ENCODE results near the gene PTPN23. TPM values are rescaled to one million over a fixed set of nuclear protein-coding genes. Genes with fewer than 3 reads are reported as not detected.
A peak's percentile ranks its signal among the peaks of the same experiment; 100 is the strongest.

Gene PTPN23
- total and polyA plus RNA-seq, 9 of the 15 experiments (the other 6 are each of a cell fraction or from before 2014, with no cell fraction given), result 0.41 to 58.7 (median 7.2) TPM

- TF ChIP-seq, protein P1, sequence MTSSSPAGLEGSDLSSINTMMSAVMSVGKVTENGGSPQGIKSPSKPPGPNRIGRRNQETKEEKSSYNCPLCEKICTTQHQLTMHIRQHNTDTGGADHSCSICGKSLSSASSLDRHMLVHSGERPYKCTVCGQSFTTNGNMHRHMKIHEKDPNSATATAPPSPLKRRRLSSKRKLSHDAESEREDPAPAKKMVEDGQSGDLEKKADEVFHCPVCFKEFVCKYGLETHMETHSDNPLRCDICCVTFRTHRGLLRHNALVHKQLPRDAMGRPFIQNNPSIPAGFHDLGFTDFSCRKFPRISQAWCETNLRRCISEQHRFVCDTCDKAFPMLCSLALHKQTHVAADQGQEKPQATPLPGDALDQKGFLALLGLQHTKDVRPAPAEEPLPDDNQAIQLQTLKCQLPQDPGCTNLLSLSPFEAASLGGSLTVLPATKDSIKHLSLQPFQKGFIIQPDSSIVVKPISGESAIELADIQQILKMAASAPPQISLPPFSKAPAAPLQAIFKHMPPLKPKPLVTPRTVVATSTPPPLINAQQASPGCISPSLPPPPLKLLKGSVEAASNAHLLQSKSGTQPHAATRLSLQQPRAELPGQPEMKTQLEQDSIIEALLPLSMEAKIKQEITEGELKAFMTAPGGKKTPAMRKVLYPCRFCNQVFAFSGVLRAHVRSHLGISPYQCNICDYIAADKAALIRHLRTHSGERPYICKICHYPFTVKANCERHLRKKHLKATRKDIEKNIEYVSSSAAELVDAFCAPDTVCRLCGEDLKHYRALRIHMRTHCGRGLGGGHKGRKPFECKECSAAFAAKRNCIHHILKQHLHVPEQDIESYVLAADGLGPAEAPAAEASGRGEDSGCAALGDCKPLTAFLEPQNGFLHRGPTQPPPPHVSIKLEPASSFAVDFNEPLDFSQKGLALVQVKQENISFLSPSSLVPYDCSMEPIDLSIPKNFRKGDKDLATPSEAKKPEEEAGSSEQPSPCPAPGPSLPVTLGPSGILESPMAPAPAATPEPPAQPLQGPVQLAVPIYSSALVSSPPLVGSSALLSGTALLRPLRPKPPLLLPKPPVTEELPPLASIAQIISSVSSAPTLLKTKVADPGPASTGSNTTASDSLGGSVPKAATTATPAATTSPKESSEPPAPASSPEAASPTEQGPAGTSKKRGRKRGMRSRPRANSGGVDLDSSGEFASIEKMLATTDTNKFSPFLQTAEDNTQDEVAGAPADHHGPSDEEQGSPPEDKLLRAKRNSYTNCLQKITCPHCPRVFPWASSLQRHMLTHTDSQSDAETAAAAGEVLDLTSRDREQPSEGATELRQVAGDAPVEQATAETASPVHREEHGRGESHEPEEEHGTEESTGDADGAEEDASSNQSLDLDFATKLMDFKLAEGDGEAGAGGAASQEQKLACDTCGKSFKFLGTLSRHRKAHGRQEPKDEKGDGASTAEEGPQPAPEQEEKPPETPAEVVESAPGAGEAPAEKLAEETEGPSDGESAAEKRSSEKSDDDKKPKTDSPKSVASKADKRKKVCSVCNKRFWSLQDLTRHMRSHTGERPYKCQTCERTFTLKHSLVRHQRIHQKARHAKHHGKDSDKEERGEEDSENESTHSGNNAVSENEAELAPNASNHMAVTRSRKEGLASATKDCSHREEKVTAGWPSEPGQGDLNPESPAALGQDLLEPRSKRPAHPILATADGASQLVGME (CRISPR knock-in tag; IDR thresholded peaks at IDR 0.05), result peak; percentile 48; the same call in 1 of the 2 replicates
- TF ChIP-seq ZNF717 (CRISPR knock-in tag; IDR thresholded peaks at IDR 0.05), result no peak
- TF ChIP-seq HNRNPLL (IDR thresholded peaks at IDR 0.05; ENCODE audit: low read depth, low read length, poor library complexity, severe bottlenecking), result no peak
- TF ChIP-seq XRCC4 (IDR thresholded peaks at IDR 0.05; ENCODE audit: extremely low read depth, insufficient read depth, insufficient read length), result no peak
- TF ChIP-seq ZNF282 (CRISPR knock-in tag; IDR thresholded peaks at IDR 0.05), result peak; percentile 70; the same call in 1 of the 2 replicates
- TF ChIP-seq CBFA2T3 (IDR thresholded peaks at IDR 0.05), result no peak
- TF ChIP-seq HES1 (IDR thresholded peaks at IDR 0.05; ENCODE audit: low read depth), result no peak
- peak; percentile 61 for TF ChIP-seq HCFC1 (IDR thresholded peaks at IDR 0.05; ENCODE audit: low read depth, low read length)
- TF ChIP-seq, protein P2, sequence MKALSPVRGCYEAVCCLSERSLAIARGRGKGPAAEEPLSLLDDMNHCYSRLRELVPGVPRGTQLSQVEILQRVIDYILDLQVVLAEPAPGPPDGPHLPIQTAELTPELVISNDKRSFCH (CRISPR knock-in tag; IDR thresholded peaks at IDR 0.05), result no peak
- TF ChIP-seq, protein P2 (tag; IDR thresholded peaks at IDR 0.05), result peak; percentile 37; the same call in 1 of the 2 replicates
- TF ChIP-seq ZNF224 (CRISPR knock-in tag; IDR thresholded peaks at IDR 0.05), result peak; percentile 41; the same call in 1 of the 2 replicates
- TF ChIP-seq, protein P3, sequence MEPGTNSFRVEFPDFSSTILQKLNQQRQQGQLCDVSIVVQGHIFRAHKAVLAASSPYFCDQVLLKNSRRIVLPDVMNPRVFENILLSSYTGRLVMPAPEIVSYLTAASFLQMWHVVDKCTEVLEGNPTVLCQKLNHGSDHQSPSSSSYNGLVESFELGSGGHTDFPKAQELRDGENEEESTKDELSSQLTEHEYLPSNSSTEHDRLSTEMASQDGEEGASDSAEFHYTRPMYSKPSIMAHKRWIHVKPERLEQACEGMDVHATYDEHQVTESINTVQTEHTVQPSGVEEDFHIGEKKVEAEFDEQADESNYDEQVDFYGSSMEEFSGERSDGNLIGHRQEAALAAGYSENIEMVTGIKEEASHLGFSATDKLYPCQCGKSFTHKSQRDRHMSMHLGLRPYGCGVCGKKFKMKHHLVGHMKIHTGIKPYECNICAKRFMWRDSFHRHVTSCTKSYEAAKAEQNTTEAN (CRISPR knock-in tag; IDR thresholded peaks at IDR 0.05), result 0 out of 2 replicates have a peak, but pooled peaks have one; percentile 34
- TF ChIP-seq FOXK2 (conservative IDR thresholded peaks at IDR 0.05 in 1 of 2, IDR thresholded peaks at IDR 0.05 in 1 of 2; ENCODE audit: low read depth in 2 of 2), result no peak
- TF ChIP-seq POLR2G (IDR thresholded peaks at IDR 0.05; ENCODE audit: low read depth, low read length), result peak; percentile 76
- no peak for TF ChIP-seq EZH2 (IDR thresholded peaks at IDR 0.05; ENCODE audit: borderline replicate concordance, low read depth, low read length)
- peak; percentile 93 to 95 for TF ChIP-seq RAD21 (CRISPR knock-in tag; conservative IDR thresholded peaks at IDR 0.05 in 1 of 2, IDR thresholded peaks at IDR 0.05 in 1 of 2)
- no peak for TF ChIP-seq HNRNPL (IDR thresholded peaks at IDR 0.05; ENCODE audit: low read depth, low read length)
- TF ChIP-seq MAFF (IDR thresholded peaks at IDR 0.05; ENCODE audit: low read length), result no peak
Measured at GRCh38 chr3:47420511-47421484, 40.0 kb downstream of the PTPN23 start (continued).
